AG04449 (cell line): Measurements from ENCODE around the gene SLC2A9.

Experiments used
- CTCF ChIA-PET: fragments of 350-600 bp; formaldehyde crosslinking; extraction: SDS; loops from one replicate; lab custom pipeline; 2021; ENCODE audit warnings: antibody characterized with exemption; lab: Yijun Ruan, JAX
- POLR2A ChIA-PET: fragments of 400-600, 350-600 bp; formaldehyde crosslinking; extraction: SDS; loops from one replicate; lab custom pipeline; 2020; ENCODE audit warnings: antibody characterized with exemption, inconsistent platforms; lab: Yijun Ruan, JAX
- DNase-seq: peaks from one replicate; pipeline ENCODE4 v3.0.0-alpha.2; 2010; ENCODE audit warnings: low read depth, low spot score
- H3K4me3 ChIP-seq: 2 replicates; pipeline ENCODE4 v1.5.1; 2011; ENCODE audit warnings: low read depth, mild to moderate bottlenecking, control low read depth, low read length
- TF ChIP-seq, protein P1 (sequence below): IDR thresholded peaks from one replicate; pipeline ENCODE4 v1.5.1; 2011; ENCODE audit warnings: mild to moderate bottlenecking, moderate library complexity, low read length, control low read depth, inconsistent platforms; ENCODE audit not compliant: insufficient read depth; ENCODE audit errors: missing control alignments

The SLC2A9 gene

DNA sequence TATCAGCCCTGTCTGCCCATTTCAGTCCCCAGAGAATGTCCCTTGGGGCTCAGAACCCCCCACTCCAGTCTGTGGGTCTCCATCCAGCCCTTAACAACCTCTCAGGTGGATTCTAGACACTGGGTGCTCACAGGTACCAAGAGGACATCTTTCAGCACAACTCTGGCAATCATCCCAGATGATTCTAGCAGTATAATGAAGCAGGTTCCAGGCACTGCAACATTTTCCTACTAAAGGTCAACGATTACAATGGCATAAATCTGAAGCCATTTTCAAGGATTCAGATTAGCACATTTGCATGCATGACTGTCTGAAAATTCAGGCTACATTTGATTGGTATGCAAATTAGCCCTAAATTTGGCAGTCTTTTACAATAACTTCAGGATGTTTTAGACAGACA lies 10.0 kb downstream of the SLC2A9 start:
- no peak overlapping the region for H3K4me3 ChIP-seq
- CTCF ChIA-PET, result no interaction called here
- TF ChIP-seq, protein P1, sequence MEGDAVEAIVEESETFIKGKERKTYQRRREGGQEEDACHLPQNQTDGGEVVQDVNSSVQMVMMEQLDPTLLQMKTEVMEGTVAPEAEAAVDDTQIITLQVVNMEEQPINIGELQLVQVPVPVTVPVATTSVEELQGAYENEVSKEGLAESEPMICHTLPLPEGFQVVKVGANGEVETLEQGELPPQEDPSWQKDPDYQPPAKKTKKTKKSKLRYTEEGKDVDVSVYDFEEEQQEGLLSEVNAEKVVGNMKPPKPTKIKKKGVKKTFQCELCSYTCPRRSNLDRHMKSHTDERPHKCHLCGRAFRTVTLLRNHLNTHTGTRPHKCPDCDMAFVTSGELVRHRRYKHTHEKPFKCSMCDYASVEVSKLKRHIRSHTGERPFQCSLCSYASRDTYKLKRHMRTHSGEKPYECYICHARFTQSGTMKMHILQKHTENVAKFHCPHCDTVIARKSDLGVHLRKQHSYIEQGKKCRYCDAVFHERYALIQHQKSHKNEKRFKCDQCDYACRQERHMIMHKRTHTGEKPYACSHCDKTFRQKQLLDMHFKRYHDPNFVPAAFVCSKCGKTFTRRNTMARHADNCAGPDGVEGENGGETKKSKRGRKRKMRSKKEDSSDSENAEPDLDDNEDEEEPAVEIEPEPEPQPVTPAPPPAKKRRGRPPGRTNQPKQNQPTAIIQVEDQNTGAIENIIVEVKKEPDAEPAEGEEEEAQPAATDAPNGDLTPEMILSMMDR, result no peak
- no peak for DNase-seq
- POLR2A ChIA-PET, result no interaction called here

GRCh38 chr4:10009861-10010500 lies 11.3 kb downstream of the SLC2A9 start:
- H3K4me3 ChIP-seq, result no peak overlapping the region
- ChIA-PET POLR2A (no interaction called here), CTCF (no interaction called here)
- TF ChIP-seq, protein P1, result no peak
- DNase-seq, result no peak

DNA sequence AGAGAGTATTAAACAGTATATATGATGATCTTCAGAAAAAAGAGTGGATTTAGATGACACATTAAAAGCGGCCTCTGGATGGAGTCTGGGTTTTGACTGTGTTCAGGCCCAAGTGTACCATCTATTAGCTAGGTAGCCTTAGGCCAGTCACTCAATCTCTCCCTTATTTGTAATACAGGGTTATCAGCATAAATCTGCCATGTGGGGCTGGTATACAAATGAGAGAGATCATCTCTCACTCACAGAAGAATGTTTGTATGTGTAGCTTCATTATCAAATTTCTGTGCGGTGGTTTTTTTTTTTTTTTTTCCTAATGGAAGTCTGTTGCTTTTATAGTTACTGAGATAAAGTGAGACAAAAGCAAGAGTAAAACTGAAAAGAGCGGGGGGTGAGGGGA lies 12.7 kb downstream of the SLC2A9 start:
- TF ChIP-seq, protein P1, result no peak
- ChIA-PET CTCF (interaction anchor here (2.0 kb wide), 1 partner anchor 7 kb away, joined by 5 read pairs; no protein-coding TSS in a partner anchor), POLR2A (no interaction called here)
- no peak overlapping the region for H3K4me3 ChIP-seq
- no peak for DNase-seq

- TF ChIP-seq, protein P1, result no peak
- POLR2A ChIA-PET, result no interaction called here
- CTCF ChIA-PET, result interaction anchor here (2.0 kb wide), 1 partner anchor 8 kb away, joined by 5 read pairs; no protein-coding TSS in a partner anchor
- no peak overlapping the region for H3K4me3 ChIP-seq
- DNase-seq, result no peak
Observed at GRCh38 chr4:10007793-10008608, 13.3 kb downstream of the SLC2A9 start.

DNA sequence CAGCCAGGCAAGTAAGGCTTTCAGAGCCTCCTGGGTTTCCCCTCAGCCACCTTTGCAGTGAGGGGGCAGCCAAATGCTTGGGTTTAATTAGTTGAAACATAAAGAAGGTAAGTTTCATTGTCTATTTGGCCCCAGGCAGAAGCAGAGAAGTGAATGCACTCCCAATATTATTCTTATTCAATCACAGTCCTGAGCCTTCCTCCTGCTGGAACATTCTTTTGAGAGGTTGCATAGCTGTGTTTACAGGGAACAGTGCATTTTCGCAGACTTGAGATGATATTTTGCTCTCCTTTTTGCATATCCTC lies 13.9 kb downstream of the SLC2A9 start:
- CTCF ChIA-PET, result interaction anchor here (2.0 kb wide), 1 partner anchor 9 kb away, joined by 5 read pairs; no protein-coding TSS in a partner anchor
- H3K4me3 ChIP-seq, result no peak overlapping the region
- TF ChIP-seq, protein P1, result no peak
- POLR2A ChIA-PET, result no interaction called here
- DNase-seq, result no peak
